Measurements from ENCODE around the gene FANCL.

The FANCL gene

DNA sequence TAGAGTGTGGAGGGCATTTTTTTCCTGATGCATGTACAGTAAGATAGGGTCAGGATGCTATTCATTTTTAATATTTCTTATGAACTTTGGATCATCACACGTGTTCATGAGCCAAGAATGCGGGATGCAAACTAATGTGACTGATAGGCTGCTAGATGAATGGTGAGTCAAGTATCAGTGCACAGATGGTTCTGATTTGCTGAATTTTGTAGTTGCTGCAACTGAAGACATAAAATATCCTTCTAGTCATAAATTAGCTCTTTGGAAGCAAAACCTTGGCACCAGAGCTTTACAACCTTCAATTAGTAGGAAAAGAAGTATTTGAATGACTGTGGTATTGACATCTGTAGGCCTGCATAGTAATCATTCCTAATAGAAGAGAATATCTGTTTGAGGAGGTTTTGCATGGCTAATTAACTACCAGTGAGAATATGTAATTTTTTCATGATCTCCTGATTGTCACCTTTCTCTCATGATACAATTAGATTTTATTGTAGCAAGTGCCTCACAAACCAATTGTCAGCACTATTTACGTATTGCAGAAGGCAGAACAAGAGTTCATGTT lies 100.5 kb downstream of the FANCL start:
- ChIA-PET POLR2A (no interaction called here), CTCF (no interaction called here)
- TF ChIP-seq, protein P1, sequence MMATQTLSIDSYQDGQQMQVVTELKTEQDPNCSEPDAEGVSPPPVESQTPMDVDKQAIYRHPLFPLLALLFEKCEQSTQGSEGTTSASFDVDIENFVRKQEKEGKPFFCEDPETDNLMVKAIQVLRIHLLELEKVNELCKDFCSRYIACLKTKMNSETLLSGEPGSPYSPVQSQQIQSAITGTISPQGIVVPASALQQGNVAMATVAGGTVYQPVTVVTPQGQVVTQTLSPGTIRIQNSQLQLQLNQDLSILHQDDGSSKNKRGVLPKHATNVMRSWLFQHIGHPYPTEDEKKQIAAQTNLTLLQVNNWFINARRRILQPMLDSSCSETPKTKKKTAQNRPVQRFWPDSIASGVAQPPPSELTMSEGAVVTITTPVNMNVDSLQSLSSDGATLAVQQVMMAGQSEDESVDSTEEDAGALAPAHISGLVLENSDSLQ (IDR thresholded peaks at IDR 0.05), result no peak
- TF ChIP-seq SP1 (IDR thresholded peaks at IDR 0.05) (no peak), FOXA1 (IDR thresholded peaks at IDR 0.05) (no peak), CTBP1 (IDR thresholded peaks at IDR 0.05; ENCODE audit: borderline replicate concordance) (no peak), LEF1 (IDR thresholded peaks at IDR 0.05; ENCODE audit: borderline replicate concordance) (no peak), SUZ12 (IDR thresholded peaks at IDR 0.05) (no peak), ZNF384 (IDR thresholded peaks at IDR 0.05) (no peak), BHLHE40 (IDR thresholded peaks at IDR 0.05; ENCODE audit: borderline replicate concordance) (no peak), L3MBTL2 (conservative IDR thresholded peaks at IDR 0.05) (no peak), FOXK2 (IDR thresholded peaks at IDR 0.05) (no peak), HDGF (IDR thresholded peaks at IDR 0.05; ENCODE audit: borderline replicate concordance) (no peak), FOXM1 (IDR thresholded peaks at IDR 0.05; ENCODE audit: borderline replicate concordance) (no peak)
- no peak for DNase-seq (ENCODE audit: extremely low spot score)

DNA sequence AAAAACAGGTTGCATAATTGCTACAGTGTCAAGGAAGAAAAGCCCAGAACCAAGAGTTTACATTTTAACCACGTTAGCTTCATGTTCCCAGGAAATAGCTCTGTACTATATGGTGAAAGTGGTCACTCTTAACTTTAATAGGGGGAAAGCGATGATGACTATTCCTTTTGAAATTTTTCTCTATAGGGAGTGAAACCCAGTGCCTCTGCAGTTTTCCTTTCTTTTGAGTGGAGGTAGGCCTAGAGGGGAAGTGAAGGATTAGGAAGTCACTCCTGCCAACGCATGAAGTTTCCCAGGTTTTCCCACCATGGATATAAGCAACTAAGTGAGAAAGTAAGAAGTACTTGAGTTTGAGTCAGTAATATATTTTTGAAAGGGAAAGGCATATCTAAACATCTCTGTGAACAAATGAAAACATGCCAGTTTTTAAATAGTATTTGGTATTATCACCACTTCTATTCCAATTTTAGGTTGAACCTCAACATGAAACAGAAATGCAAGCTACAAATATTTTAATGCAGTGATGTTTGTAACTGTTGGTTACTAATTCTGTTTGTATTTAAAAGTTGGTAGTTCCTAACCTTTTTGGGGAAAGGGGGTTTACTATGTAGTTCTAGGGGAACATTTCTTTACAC lies 102.6 kb downstream of the FANCL start:
- POLR2A ChIA-PET, result no interaction called here
- CTCF ChIA-PET, result no interaction called here
- TF ChIP-seq ARNT (IDR thresholded peaks at IDR 0.05) (no peak), TARDBP (IDR thresholded peaks at IDR 0.05) (no peak), BHLHE40 (IDR thresholded peaks at IDR 0.05; ENCODE audit: borderline replicate concordance) (no peak), FOXK2 (IDR thresholded peaks at IDR 0.05) (no peak), LEF1 (IDR thresholded peaks at IDR 0.05; ENCODE audit: borderline replicate concordance) (no peak), FOXM1 (IDR thresholded peaks at IDR 0.05; ENCODE audit: borderline replicate concordance) (no peak), ZNF384 (IDR thresholded peaks at IDR 0.05) (no peak), NFRKB (IDR thresholded peaks at IDR 0.05) (no peak), L3MBTL2 (conservative IDR thresholded peaks at IDR 0.05) (no peak), HDGF (IDR thresholded peaks at IDR 0.05; ENCODE audit: borderline replicate concordance) (no peak), SUZ12 (IDR thresholded peaks at IDR 0.05) (no peak), FOXA1 (IDR thresholded peaks at IDR 0.05) (no peak), CTBP1 (IDR thresholded peaks at IDR 0.05; ENCODE audit: borderline replicate concordance) (no peak), SP1 (IDR thresholded peaks at IDR 0.05) (no peak), ELF4 (IDR thresholded peaks at IDR 0.05) (no peak)
- TF ChIP-seq, protein P1 (IDR thresholded peaks at IDR 0.05), result no peak
- DNase-seq (ENCODE audit: extremely low spot score), result no peak

DNA sequence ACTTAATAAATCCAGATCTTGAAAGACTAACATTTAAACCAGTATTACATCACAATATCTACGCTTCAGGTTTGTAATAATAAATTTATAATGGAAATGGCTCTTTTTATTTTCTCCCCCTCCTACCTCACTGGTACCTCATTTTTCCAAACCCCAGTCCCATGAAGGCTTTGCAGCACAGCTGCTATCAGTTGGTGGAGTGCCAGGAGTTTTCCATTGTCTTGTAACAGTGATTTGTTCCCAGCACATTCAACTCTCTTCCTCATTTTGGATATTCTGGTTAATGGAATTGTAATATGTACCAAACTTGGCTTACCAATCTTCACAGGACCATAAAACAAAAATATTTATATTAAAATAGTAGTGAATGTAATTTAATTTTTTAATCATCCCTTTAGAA lies 103.3 kb downstream of the FANCL start:
- ChIA-PET CTCF (no interaction called here), POLR2A (no interaction called here)
- no peak for TF ChIP-seq FOXK2 (IDR thresholded peaks at IDR 0.05)
- no peak for TF ChIP-seq BHLHE40 (IDR thresholded peaks at IDR 0.05; ENCODE audit: borderline replicate concordance)
- no peak for TF ChIP-seq TARDBP (IDR thresholded peaks at IDR 0.05)
- DNase-seq (ENCODE audit: extremely low spot score), result no peak

DNA sequence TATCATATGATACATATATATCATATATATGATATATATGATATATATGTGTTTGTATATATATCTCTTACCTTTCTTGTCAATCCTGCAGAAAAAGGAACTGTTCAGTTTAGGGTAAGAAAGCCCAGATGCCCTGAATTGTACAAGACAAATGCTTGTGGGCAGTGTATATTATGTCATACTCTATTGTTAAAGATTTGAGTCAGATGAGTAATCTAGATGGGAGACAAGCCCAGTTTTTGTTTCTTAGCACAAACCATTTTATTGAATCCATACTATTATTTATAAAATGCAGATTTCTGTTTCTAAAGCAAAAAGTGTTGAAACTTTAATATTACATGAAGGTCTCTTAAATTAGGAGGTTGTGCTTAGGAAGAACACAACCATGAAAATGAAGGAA lies 103.9 kb downstream of the FANCL start:
- ChIA-PET CTCF (no interaction called here), POLR2A (no interaction called here)
- TF ChIP-seq TARDBP (IDR thresholded peaks at IDR 0.05) (no peak), BHLHE40 (IDR thresholded peaks at IDR 0.05; ENCODE audit: borderline replicate concordance) (no peak), FOXA1 (IDR thresholded peaks at IDR 0.05) (no peak), ZNF384 (IDR thresholded peaks at IDR 0.05) (no peak), ARNT (IDR thresholded peaks at IDR 0.05) (no peak), SUZ12 (IDR thresholded peaks at IDR 0.05) (no peak), LEF1 (IDR thresholded peaks at IDR 0.05; ENCODE audit: borderline replicate concordance) (no peak), NFRKB (IDR thresholded peaks at IDR 0.05) (no peak), L3MBTL2 (conservative IDR thresholded peaks at IDR 0.05) (no peak), SP1 (IDR thresholded peaks at IDR 0.05) (no peak)
- TF ChIP-seq, protein P1 (IDR thresholded peaks at IDR 0.05), result no peak
- no peak for DNase-seq (ENCODE audit: extremely low spot score)

DNA sequence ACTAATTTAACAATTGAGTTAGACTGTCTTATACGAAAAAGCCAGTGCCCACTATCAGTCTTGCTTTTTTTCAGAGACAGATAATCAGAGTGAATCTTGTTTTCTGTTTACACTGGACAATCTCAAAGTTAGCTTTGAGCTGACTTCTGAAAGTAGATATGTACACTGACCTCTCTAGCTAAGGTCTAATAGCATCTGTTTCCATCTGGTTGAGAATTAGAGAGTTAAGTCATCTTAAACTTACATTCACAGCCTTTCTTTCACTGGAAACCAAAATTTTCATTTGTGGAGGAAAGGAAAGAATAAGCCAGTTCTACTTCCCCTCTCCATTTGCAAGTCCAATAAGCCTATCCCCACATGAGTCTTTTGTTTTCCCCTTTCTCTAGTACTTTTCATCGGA lies 105.3 kb downstream of the FANCL start:
- ChIA-PET POLR2A (no interaction called here), CTCF (no interaction called here)
- DNase-seq (ENCODE audit: extremely low spot score), result no peak
- TF ChIP-seq ELF4 (IDR thresholded peaks at IDR 0.05), result no peak
- TF ChIP-seq ARNT (IDR thresholded peaks at IDR 0.05), result no peak
- no peak for TF ChIP-seq ZNF384 (IDR thresholded peaks at IDR 0.05)
- no peak for TF ChIP-seq TARDBP (IDR thresholded peaks at IDR 0.05)
- no peak for TF ChIP-seq NFRKB (IDR thresholded peaks at IDR 0.05)
- TF ChIP-seq SUZ12 (IDR thresholded peaks at IDR 0.05), result no peak
- no peak for TF ChIP-seq FOXK2 (IDR thresholded peaks at IDR 0.05)
- no peak for TF ChIP-seq FOXA1 (IDR thresholded peaks at IDR 0.05)
- TF ChIP-seq CTBP1 (IDR thresholded peaks at IDR 0.05; ENCODE audit: borderline replicate concordance), result no peak
- no peak for TF ChIP-seq L3MBTL2 (conservative IDR thresholded peaks at IDR 0.05)
- TF ChIP-seq, protein P1 (IDR thresholded peaks at IDR 0.05), result no peak
- TF ChIP-seq BHLHE40 (IDR thresholded peaks at IDR 0.05; ENCODE audit: borderline replicate concordance), result no peak
- no peak for TF ChIP-seq HDGF (IDR thresholded peaks at IDR 0.05; ENCODE audit: borderline replicate concordance)
- TF ChIP-seq FOXM1 (IDR thresholded peaks at IDR 0.05; ENCODE audit: borderline replicate concordance), result no peak
- no peak for TF ChIP-seq SP1 (IDR thresholded peaks at IDR 0.05)
- TF ChIP-seq LEF1 (IDR thresholded peaks at IDR 0.05; ENCODE audit: borderline replicate concordance), result no peak
